HL-60 (cell line): ENCODE measurements around the gene NACC2.
"Not testable (repeated sequence)": the region's sequence is repeated elsewhere in the genome, so short reads cannot be mapped to it uniquely, and the experiment has no call there.

Experiments used
- DNase-seq, 2 experiments: peaks; one replicate each; pipeline ENCODE4 v3.0.0-alpha.2; 2010 to 2020; ENCODE audit warnings: low read depth in 1 of 2, low spot score in 1 of 2
- H3K27ac ChIP-seq: fragments of 250-450 bp; sonication (Bioruptor Pico); replicated peaks from 2 replicates; pipeline ENCODE4 v1.5.1; 2020; ENCODE audit warnings: mild to moderate bottlenecking, moderate library complexity
- H3K27me3 ChIP-seq: fragments of 250-450 bp; sonication (Bioruptor Pico); 2 replicates; pipeline ENCODE4 v1.5.1; 2021; ENCODE audit warnings: mild to moderate bottlenecking, moderate library complexity; ENCODE audit not compliant: insufficient read depth, poor library complexity, severe bottlenecking
- H3K4me3 ChIP-seq: replicated peaks from 2 replicates; pipeline ENCODE4 v1.5.1; 2011; ENCODE audit warnings: mild to moderate bottlenecking, control low read depth, low read length; ENCODE audit not compliant: insufficient read depth
- GABPA ChIP-seq: IDR thresholded peaks from 2 replicates; pipeline ENCODE4 v1.6.1; 2012; ENCODE audit warnings: low read depth
- POLR2AphosphoS5 ChIP-seq: IDR thresholded peaks from 2 replicates; pipeline ENCODE4 v1.6.1; 2012; ENCODE audit warnings: low read depth
- REST ChIP-seq: IDR thresholded peaks from 2 replicates; pipeline ENCODE4 v1.6.1; 2012; ENCODE audit warnings: low read depth; ENCODE audit not compliant: insufficient replicate concordance
- SPI1 ChIP-seq: IDR thresholded peaks from 2 replicates; pipeline ENCODE4 v1.6.1; 2012; ENCODE audit warnings: low read depth, mild to moderate bottlenecking, borderline replicate concordance
- TF ChIP-seq, protein P1 (sequence below): IDR thresholded peaks from one replicate; pipeline ENCODE4 v1.5.1; 2011; ENCODE audit warnings: low read length, control low read depth, inconsistent platforms; ENCODE audit not compliant: insufficient read depth

Gene NACC2

DNA sequence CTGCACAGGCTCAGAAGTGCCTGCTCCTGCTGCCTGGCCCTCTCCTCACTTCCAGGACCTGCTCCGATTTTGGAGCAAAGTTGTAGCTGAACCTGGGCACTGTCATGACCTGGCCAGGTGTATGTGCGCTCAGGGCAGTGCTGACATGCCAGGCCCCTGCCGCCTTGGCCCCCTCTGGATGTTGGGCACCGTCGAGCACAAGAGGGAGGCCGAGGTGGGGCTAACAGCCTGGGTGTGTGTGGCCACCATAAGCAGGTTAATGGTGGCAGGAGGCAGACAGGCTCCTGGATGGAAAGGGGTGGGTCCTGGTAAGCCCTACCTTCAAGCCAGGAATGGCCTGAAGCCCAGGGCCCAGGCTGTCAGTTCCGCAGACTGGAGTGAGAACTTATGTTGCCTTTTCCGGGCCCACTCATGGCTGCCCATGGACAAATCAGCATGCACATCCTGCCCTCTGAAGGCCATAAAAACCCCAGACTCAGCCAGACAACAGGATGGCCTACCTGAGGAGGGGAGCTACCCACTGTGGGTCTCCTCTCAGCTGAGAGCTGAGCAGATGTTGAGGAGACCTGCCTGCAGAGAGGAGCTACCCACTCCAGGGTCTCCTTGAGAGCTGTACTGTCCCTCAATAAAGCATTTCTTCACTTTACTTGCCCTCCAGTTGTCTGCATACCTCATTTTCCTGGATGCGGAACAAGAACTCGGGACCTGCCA, 66.2 kb downstream of the NACC2 start:
- Histone ChIP-seq H3K27me3 (no peaks in the 10 kb centered on the region), H3K27ac (no peak overlapping the region), H3K4me3 (no peak overlapping the region)
- DNase-seq: no peak
- TF ChIP-seq, protein P1, sequence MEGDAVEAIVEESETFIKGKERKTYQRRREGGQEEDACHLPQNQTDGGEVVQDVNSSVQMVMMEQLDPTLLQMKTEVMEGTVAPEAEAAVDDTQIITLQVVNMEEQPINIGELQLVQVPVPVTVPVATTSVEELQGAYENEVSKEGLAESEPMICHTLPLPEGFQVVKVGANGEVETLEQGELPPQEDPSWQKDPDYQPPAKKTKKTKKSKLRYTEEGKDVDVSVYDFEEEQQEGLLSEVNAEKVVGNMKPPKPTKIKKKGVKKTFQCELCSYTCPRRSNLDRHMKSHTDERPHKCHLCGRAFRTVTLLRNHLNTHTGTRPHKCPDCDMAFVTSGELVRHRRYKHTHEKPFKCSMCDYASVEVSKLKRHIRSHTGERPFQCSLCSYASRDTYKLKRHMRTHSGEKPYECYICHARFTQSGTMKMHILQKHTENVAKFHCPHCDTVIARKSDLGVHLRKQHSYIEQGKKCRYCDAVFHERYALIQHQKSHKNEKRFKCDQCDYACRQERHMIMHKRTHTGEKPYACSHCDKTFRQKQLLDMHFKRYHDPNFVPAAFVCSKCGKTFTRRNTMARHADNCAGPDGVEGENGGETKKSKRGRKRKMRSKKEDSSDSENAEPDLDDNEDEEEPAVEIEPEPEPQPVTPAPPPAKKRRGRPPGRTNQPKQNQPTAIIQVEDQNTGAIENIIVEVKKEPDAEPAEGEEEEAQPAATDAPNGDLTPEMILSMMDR: no peak
- TF ChIP-seq SPI1: no peak
- no peak for TF ChIP-seq REST
- no peak for TF ChIP-seq GABPA
- no peak for TF ChIP-seq POLR2AphosphoS5

DNA sequence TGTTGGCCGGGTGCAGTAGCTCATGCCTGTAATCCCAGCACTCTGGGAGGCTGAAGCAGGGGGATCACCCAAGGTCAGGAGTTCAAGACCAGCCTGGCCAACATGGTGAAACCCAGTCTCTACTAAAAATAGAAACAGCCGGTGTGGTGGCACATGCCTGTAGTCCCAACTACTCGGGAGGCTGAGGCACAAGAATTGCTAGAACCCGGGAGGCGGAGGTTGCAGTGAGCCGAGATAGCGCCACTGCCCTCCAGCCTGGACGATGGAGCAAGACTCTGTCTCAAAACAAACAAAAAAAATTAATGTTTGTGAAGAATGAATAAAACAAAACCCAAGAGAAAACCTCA, 68.2 kb downstream of the NACC2 start:
- not testable (repeated sequence) for H3K27me3 ChIP-seq, DNase-seq, H3K4me3 ChIP-seq, H3K27ac ChIP-seq

DNA sequence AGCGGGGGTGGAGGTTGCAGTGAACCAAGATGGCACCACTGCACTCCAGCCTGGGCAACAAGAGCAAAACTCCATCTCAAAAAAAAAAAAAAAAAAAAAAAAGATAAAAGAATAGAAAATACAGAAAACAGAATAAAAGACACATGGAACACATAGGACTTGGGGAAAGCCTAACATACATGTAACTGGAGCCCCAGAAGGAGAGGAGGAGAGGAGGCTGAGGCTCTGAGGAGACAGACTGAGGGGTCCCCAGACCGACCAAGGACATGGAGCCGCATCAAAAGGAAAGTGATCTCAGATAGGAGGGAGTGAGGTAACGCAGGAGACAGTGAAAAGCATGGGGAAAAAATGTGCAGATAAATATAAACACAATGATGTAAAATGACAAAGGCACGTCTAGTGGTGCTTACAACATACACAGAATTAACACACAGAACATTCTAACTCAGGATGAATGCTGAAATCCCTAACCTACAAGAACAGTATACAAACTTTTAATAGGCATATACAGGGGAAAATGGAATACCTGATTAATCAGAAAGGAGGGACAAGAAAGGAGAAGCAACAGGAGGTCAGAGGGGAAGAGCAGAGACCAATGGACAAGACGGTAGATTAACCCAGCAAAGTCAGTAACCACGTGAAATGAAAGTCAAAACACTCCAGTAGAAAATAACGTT, 68.7 kb downstream of the NACC2 start:
- Histone ChIP-seq H3K27ac (no peak overlapping the region), H3K27me3 (no peaks in the 10 kb centered on the region), H3K4me3 (no peak overlapping the region)
- TF ChIP-seq GABPA: no peak
- no peak for TF ChIP-seq SPI1
- no peak for TF ChIP-seq REST
- TF ChIP-seq, protein P1: no peak
- TF ChIP-seq POLR2AphosphoS5: no peak
- no peak for DNase-seq

- TF ChIP-seq REST (no peak), POLR2AphosphoS5 (no peak)
- Histone ChIP-seq H3K27me3 (no peaks in the 10 kb centered on the region), H3K27ac (no peak overlapping the region), H3K4me3 (no peak overlapping the region)
- no peak for DNase-seq
Measured at GRCh38 chr9:136025481-136025880, 69.6 kb downstream of the NACC2 start.
